ENCODE data around the gene DAND5. TPM values are rescaled to one million over a fixed set of nuclear protein-coding genes. Genes with fewer than 3 reads are reported as not detected.
A peak's percentile ranks its signal among the peaks of the same experiment; 100 is the strongest.

DAND5 gene
- total and polyA plus RNA-seq, 2 of the 13 experiments (the other 11 are each of a cell fraction or from before 2014, with no cell fraction given), result 0.04 TPM; not detected in 1

GRCh38 chr19:12937093-12937926, 32.1 kb upstream of the DAND5 start (continued):
- TF ChIP-seq ZHX2 (IDR thresholded peaks at IDR 0.05; ENCODE audit: low read depth), result no peak
- no peak for TF ChIP-seq ZHX2 (CRISPR knock-in tag; IDR thresholded peaks at IDR 0.05; ENCODE audit: borderline replicate concordance)
- TF ChIP-seq ZFP41 (CRISPR knock-in tag; IDR thresholded peaks at IDR 0.05; ENCODE audit: borderline replicate concordance), result no peak
- TF ChIP-seq NFYC (CRISPR knock-in tag; IDR thresholded peaks at IDR 0.05), result 0 out of 2 replicates have a peak, but pooled peaks have one; percentile 12
- TF ChIP-seq HMGXB4 (CRISPR knock-in tag; IDR thresholded peaks at IDR 0.05; ENCODE audit: borderline replicate concordance in 1 of 2, low read depth in 1 of 2), result no peak
- no peak for TF ChIP-seq TCF12 (IDR thresholded peaks at IDR 0.05)
- no peak for TF ChIP-seq TCF12 (CRISPR knock-in tag; IDR thresholded peaks at IDR 0.05)
- no peak for TF ChIP-seq ZNF709 (CRISPR knock-in tag; IDR thresholded peaks at IDR 0.05)
- TF ChIP-seq GPBP1L1 (CRISPR knock-in tag; IDR thresholded peaks at IDR 0.05), result no peak
- no peak for TF ChIP-seq ZNF276 (CRISPR knock-in tag; IDR thresholded peaks at IDR 0.05; ENCODE audit: low read depth)
- no peak for TF ChIP-seq GRHL1 (CRISPR knock-in tag; conservative IDR thresholded peaks at IDR 0.05)
- no peak for TF ChIP-seq SSRP1 (CRISPR knock-in tag; IDR thresholded peaks at IDR 0.05)

Data from HepG2 (cell line).